NCI-H1694 (cell line): Measurements from ENCODE around the gene CDK5RAP2.
"Not testable (repeated sequence)": the region's sequence is repeated elsewhere in the genome, so short reads cannot be mapped to it uniquely, and the experiment has no call there.

Experiments
- DNase-seq: peaks from one replicate; lab custom pipeline; 2025; lab: John Stamatoyannopoulos, UW

Gene CDK5RAP2

GRCh38 chr9:120545701-120546550 lies 34.0 kb downstream of the CDK5RAP2 start:
- DNase-seq: no peak

- DNase-seq: no peak
Measured at GRCh38 chr9:120544441-120544840, 35.5 kb downstream of the CDK5RAP2 start.

DNA sequence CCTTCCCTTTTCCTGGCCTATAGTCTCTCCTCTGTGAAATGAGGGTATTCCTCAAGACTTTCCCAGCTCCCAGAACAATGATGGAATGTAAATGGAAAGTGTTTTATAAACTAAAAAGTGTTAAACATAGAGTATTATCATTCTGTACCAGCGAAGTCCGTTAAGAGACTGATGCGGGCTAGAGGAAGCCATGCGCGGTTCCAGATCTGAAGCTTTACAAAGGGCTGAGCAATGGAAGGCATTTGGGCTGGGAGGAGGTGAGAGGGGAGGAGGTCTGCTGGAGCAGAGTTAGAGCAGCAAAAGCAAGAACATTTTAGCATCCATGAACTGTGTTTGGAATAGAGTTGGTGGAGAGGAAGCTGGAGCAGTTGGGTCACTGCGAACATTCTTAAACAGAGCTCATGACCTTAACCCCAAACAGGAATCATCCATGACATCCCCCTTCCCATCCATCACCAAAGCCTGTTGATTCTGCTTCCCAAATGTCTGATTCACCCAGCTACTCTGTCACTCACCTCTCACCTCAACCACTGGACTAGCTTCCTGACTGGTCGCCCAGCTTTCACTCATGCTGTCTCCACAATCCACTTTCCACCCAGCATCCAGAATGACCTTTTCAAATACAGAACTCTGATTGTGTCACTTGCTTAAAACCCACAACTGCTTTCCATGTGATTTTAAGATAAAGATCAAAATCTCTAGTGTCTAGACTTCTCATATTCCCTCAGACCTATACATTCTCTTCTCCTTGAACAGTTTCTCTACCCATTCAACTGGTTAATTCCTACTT lies 37.1 kb downstream of the CDK5RAP2 start:
- DNase-seq: no peak

GRCh38 chr9:120541921-120542320 lies 38.0 kb downstream of the CDK5RAP2 start:
- DNase-seq: no peak

DNA sequence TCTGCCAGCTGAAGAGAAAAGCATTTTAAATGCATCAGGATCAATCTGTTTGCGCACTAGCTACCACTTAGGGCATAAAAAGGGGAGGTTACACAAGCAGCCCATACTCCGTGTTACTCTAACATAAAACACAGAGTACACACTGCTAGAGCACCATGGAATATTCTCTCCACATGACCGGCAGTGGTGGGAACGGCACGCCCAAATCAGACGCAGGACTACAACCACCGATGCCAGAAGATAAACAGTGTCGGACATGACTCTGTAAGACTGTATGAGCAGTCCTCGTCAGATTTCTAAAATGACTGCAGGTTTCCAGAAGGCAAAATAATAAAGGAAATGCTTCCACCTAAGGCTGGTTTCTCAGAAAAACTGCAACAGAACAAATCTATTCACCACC lies 40.0 kb downstream of the CDK5RAP2 start:
- DNase-seq: no peak

DNA sequence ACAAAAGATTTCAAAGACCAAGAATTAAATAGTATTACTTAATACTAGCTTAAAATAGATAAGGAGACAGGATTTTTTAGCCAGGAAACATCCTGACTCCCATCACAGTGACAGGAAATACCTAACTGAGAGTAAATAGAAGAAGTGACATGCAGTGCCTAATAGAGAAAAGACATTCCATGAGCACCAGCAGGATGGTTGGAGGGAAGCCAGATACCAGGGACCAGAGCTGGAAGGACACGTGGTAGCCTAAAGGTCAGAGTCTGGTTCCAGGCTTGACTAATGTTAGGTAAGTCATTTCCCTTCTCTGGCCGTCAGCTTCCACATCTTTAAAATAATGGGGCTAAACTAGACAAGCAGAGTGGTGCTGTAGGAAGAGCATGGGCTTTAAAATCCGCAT lies 41.6 kb downstream of the CDK5RAP2 start:
- no peak for DNase-seq

DNA sequence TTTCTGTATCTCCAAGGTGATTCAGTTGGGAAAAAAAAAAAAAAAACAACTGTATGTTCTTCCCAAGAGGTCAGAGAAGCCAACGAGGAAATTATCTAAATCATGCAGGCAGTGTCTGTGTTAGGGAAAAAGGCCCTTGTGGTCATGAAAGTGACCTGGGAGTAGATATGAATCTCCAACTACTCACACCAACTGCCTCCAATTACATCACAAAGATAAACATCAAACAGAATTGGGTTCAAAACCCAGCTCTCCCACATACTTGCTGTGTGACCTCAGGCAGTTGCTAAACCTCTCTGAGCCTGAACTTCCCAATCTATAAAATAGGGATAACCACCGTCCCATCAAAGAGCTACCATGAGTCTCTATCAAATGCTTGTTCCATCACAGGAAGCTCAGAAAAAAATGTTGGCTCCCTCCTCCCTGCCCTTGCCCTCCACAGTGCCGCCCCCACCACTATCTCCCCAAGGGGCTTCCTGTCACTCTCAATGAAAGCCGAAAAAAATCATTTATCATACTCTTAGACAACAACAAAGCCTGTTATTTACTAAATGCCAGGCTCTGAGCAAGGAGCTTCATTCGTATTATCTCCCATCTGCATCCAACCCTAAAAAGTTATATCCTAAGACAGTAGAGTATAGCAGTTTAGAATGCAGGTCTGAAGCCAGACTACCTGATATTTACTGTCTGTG lies 42.9 kb downstream of the CDK5RAP2 start:
- no peak for DNase-seq

GRCh38 chr9:120536094-120536493 lies 43.9 kb downstream of the CDK5RAP2 start:
- no peak for DNase-seq

- DNase-seq: no peak
Measured at GRCh38 chr9:120534266-120534665, 45.7 kb downstream of the CDK5RAP2 start.

GRCh38 chr9:120532891-120533290 lies 47.1 kb downstream of the CDK5RAP2 start:
- no peak for DNase-seq

GRCh38 chr9:120532475-120532874 lies 47.5 kb downstream of the CDK5RAP2 start:
- no peak for DNase-seq

GRCh38 chr9:120531683-120532300 lies 48.2 kb downstream of the CDK5RAP2 start:
- peak; percentile 65 for DNase-seq

GRCh38 chr9:120530220-120530832 lies 49.6 kb downstream of the CDK5RAP2 start:
- not testable (repeated sequence) for DNase-seq

DNA sequence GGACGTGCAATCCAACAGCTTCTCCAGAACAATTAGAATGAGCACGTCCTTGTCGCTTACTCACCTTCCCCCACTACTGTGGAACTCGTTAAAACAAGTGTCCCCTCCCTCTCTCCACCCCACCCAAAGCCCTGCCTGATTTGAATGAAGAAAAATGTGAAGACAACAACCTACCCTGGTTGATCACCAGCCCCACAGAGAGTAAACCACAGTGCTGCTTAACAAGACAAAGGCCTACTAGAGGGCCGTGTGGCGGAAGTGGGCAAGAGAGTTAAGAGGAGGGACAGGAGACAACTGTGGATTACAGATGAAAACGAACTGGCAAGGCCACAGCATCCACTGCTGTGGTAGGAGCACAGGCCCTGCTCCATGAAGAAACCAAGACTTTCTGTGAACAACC lies 51.1 kb downstream of the CDK5RAP2 start:
- no peak for DNase-seq

DNA sequence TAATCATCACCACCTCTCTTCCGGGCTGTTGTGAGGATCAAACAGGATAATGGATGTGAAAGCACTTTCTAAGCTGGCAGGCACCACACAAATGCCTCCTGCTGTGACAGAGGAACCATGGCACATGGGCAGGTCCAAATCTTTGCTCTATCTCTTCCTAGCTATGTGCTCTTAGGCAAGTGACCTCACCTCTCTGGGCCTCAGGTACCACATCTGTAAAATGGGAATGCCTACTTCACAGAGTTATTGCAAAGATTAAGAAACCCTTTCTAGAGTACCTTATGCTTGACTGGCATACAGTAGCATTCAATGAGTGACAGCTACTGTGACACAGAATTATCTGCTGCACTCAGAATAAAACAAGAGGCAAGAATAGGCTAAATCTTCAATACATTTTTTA lies 51.6 kb downstream of the CDK5RAP2 start:
- no peak for DNase-seq

DNA sequence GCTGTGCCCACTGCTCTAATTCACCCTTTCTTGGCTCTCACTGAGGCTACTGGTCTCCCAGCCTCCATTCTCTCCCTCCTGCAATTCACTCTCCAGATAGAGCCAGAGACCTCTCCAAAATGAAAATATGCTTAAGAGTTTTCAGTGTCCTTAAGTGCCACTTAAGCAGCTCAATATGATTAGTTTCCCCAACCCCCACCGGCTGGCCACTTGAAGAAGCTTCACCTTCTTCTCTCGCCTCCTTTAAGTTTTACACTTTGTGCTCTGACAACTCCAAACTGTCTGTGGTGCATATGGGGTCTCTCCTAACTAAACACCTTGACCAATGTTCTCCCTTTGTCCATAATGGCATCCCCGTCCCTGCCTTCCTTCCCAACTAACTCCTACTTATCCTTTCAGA lies 53.4 kb downstream of the CDK5RAP2 start:
- DNase-seq: no peak

GRCh38 chr9:120524863-120525262 lies 55.1 kb downstream of the CDK5RAP2 start:
- DNase-seq: no peak

DNA sequence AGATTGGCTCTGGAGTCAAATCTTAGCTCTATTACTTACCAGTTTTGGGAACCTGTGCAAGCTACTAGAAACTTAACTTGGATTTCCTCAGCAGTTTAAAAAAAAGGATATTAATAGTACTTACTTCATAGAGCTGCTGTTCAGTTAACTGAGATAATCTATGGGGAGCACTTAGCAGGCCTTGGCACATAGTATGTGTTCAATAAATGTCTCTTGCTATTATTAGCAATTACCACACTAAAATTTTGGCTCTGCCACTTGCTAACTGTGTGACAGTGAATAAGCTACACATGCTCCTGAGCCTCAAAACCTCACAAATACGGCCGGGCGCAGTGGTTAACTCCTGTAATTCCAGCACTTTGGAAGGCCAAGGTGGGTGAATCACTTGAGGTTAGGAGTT lies 55.9 kb downstream of the CDK5RAP2 start:
- no peak for DNase-seq

- no peak for DNase-seq
Measured at GRCh38 chr9:120522558-120522957, 57.4 kb downstream of the CDK5RAP2 start.

DNA sequence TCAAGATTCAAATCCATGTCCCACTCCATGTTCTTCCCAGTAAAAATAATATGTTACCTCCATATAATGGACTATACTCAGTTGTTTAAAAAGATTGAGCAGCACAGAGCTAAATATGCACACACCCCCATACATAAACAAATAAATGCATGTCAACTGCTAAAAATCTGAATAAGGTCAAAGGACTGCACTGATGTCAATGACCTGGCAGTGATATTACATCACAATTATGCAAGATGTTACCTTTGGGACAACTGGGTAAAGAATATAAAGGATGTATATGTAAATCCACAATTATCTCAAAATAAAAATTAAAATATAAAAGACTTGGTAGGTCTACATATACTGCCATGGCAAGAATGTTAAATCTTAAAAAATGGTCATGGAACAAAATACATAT lies 57.9 kb downstream of the CDK5RAP2 start:
- no peak for DNase-seq

GRCh38 chr9:120521101-120521500 lies 58.9 kb downstream of the CDK5RAP2 start:
- DNase-seq: no peak

GRCh38 chr9:120515996-120516395 lies 64.0 kb downstream of the CDK5RAP2 start:
- not testable (repeated sequence) for DNase-seq
